Natural killer cell treated with Interleukin-12 subunit alpha and Interleukin-12 subunit beta and Interleukin-15 and Interleukin-18, amount 100 ng/mL, for 72 hours (primary cell): ENCODE results near the gene CACNA1I. TPM values are rescaled to one million over a fixed set of nuclear protein-coding genes. Genes with fewer than 3 reads are reported as not detected.

Experiments used
- ATAC-seq, 2 donors: fragments of 150-1000 bp; cut with Tn5 transposase in 1 of 2; sonication (Bioruptor Pico), chemical (Tn5 transposase) in 1 of 2; 2 replicates each; pipeline ENCODE4 v1.10.0; 2021
- DNase-seq: peaks from one replicate; pipeline ENCODE4 v3.0.0; 2022; ENCODE audit warnings: low spot score
- H3K27ac Mint-ChIP-seq, 2 donors: 1 replicate in 1 of 2; 2 replicates in 1 of 2; pipeline ENCODE4 v1.8.0; 2022; ENCODE audit warnings: mixed read lengths in 2 of 2, mild to moderate bottlenecking in 1 of 2, moderate library complexity in 1 of 2
- H3K27me3 Mint-ChIP-seq, 2 donors: 1 replicate in 1 of 2; 2 replicates in 1 of 2; pipeline ENCODE4 v1.8.0; 2022; ENCODE audit warnings: mixed read lengths in 2 of 2
- H3K36me3 Mint-ChIP-seq: one replicate; pipeline ENCODE4 v1.8.0; 2022; ENCODE audit warnings: mixed read lengths
- H3K4me1 Mint-ChIP-seq, 2 donors: 1 replicate in 1 of 2; 2 replicates in 1 of 2; pipeline ENCODE4 v1.8.0; 2022; ENCODE audit warnings: low read depth in 2 of 2, mixed read lengths in 2 of 2, mild to moderate bottlenecking in 1 of 2
- H3K4me3 Mint-ChIP-seq: one replicate; pipeline ENCODE4 v1.8.0; 2022; ENCODE audit warnings: mixed read lengths
- H3K9me3 Mint-ChIP-seq: 2 replicates; pipeline ENCODE4 v1.8.0; 2022; ENCODE audit warnings: mixed read lengths
- total RNA-seq, 2 donors: library from RNA; stranded (reverse); gene quantifications; one replicate each; pipeline ENCODE4 v1.2.3, GENCODE V29; 2022

The CACNA1I gene
- total RNA-seq, 2 donors from 2014 or later, result 0.17 TPM; not detected in 1

- Mint-ChIP-seq H3K27ac (no peak overlapping the region), H3K9me3 (no peaks in the 10 kb centered on the region), H3K4me3 (no peak overlapping the region), H3K27me3 (peaks cover 5 to 12% of the 10 kb centered on the region in 2 donors), H3K36me3 (no peaks in the 10 kb centered on the region), H3K4me1 (peaks cover 0 to 6% of the 10 kb centered on the region in 2 donors)
- DNase-seq (no peak), ATAC-seq (no peak)
Observed at GRCh38 chr22:39655004-39655579, 84.5 kb downstream of the CACNA1I start.

- Mint-ChIP-seq H3K27ac (no peak overlapping the region), H3K9me3 (no peaks in the 10 kb centered on the region), H3K4me3 (no peak overlapping the region), H3K4me1 (peaks cover 0 to 6% of the 10 kb centered on the region in 2 donors), H3K36me3 (no peaks in the 10 kb centered on the region), H3K27me3 (peaks cover 5 to 17% of the 10 kb centered on the region in 2 donors)
- DNase-seq, result no peak
- ATAC-seq, result no peak
Observed at GRCh38 chr22:39655831-39656230, 85.3 kb downstream of the CACNA1I start.

GRCh38 chr22:39656495-39657490, 86.2 kb downstream of the CACNA1I start:
- ATAC-seq, result no peak
- Mint-ChIP-seq H3K9me3 (no peaks in the 10 kb centered on the region), H3K4me3 (no peak overlapping the region), H3K36me3 (no peaks in the 10 kb centered on the region), H3K4me1 (peaks cover 0 to 6% of the 10 kb centered on the region in 2 donors), H3K27ac (no peak overlapping the region), H3K27me3 (peaks cover 12 to 23% of the 10 kb centered on the region in 2 donors)
- DNase-seq, result no peak

- Mint-ChIP-seq H3K36me3 (no peaks in the 10 kb centered on the region), H3K9me3 (no peaks in the 10 kb centered on the region), H3K27me3 (peaks cover 21 to 34% of the 10 kb centered on the region in 2 donors), H3K4me1 (peaks cover 0 to 16% of the 10 kb centered on the region in 2 donors), H3K4me3 (no peak overlapping the region), H3K27ac (no peak overlapping the region)
- DNase-seq, result no peak
- no peak for ATAC-seq
Observed at GRCh38 chr22:39658367-39658766, 87.8 kb downstream of the CACNA1I start.

GRCh38 chr22:39658806-39659463, 88.4 kb downstream of the CACNA1I start:
- Mint-ChIP-seq H3K4me1 (peaks cover 0 to 17% of the 10 kb centered on the region in 2 donors), H3K27ac (no peak overlapping the region), H3K36me3 (no peaks in the 10 kb centered on the region)

GRCh38 chr22:39661501-39661841, 90.9 kb downstream of the CACNA1I start:
- ATAC-seq (no peak), DNase-seq (no peak)
- H3K27me3 Mint-ChIP-seq, result peaks cover 24 to 46% of the 10 kb centered on the region in 2 donors
- no peaks in the 10 kb centered on the region for H3K36me3 Mint-ChIP-seq
- peak overlapping the region; percentile 65 for H3K4me3 Mint-ChIP-seq
- no peak overlapping the region for H3K27ac Mint-ChIP-seq
- no peaks in the 10 kb centered on the region for H3K9me3 Mint-ChIP-seq
- H3K4me1 Mint-ChIP-seq, result peaks cover 0 to 19% of the 10 kb centered on the region in 2 donors

More at GRCh38 chr22:39658806-39659463, 88.4 kb downstream of the CACNA1I start:
- Mint-ChIP-seq H3K27me3 (peaks cover 24 to 37% of the 10 kb centered on the region in 2 donors), H3K9me3 (no peaks in the 10 kb centered on the region), H3K4me3 (no peak overlapping the region)
- ATAC-seq (no peak), DNase-seq (no peak)

GRCh38 chr22:39661842-39662685, 91.5 kb downstream of the CACNA1I start:
- no peak for DNase-seq
- no peaks in the 10 kb centered on the region for H3K36me3 Mint-ChIP-seq
- peak overlapping the region; percentile 66 for H3K4me3 Mint-ChIP-seq
- no peaks in the 10 kb centered on the region for H3K9me3 Mint-ChIP-seq
- peak; percentile 53 to 58 for ATAC-seq
- H3K4me1 Mint-ChIP-seq, result peaks cover 0 to 19% of the 10 kb centered on the region in 2 donors
- H3K27me3 Mint-ChIP-seq, result peaks cover 24 to 44% of the 10 kb centered on the region in 2 donors
- no peak overlapping the region for H3K27ac Mint-ChIP-seq

- ATAC-seq, result no peak
Observed at GRCh38 chr22:39662686-39663052, 92.1 kb downstream of the CACNA1I start.

GRCh38 chr22:39663751-39664150, 93.2 kb downstream of the CACNA1I start:
- peak in 1 of 2 donors; percentile 11 for ATAC-seq
- no peaks in the 10 kb centered on the region for H3K36me3 Mint-ChIP-seq
- peaks cover 0 to 15% of the 10 kb centered on the region in 2 donors for H3K4me1 Mint-ChIP-seq
- peaks cover 19 to 39% of the 10 kb centered on the region in 2 donors for H3K27me3 Mint-ChIP-seq
- DNase-seq, result no peak
- no peak overlapping the region for H3K27ac Mint-ChIP-seq
- peak overlapping the region; percentile 8 for H3K4me3 Mint-ChIP-seq
- H3K9me3 Mint-ChIP-seq, result no peaks in the 10 kb centered on the region

More at GRCh38 chr22:39662686-39663052, 92.1 kb downstream of the CACNA1I start:
- Mint-ChIP-seq H3K36me3 (no peaks in the 10 kb centered on the region), H3K9me3 (no peaks in the 10 kb centered on the region), H3K4me3 (peak overlapping the region; percentile 34), H3K27me3 (peaks cover 24 to 44% of the 10 kb centered on the region in 2 donors), H3K4me1 (peaks cover 0 to 19% of the 10 kb centered on the region in 2 donors), H3K27ac (no peak overlapping the region)
- no peak for DNase-seq

- DNase-seq, result no peak
- H3K4me1 Mint-ChIP-seq, result peaks cover 0 to 14% of the 10 kb centered on the region in 2 donors
- no peak overlapping the region for H3K4me3 Mint-ChIP-seq
- ATAC-seq, result peak in 1 of 2 donors; percentile 37
- peaks cover 19 to 38% of the 10 kb centered on the region in 2 donors for H3K27me3 Mint-ChIP-seq
- no peak overlapping the region for H3K27ac Mint-ChIP-seq
- no peaks in the 10 kb centered on the region for H3K9me3 Mint-ChIP-seq
- no peaks in the 10 kb centered on the region for H3K36me3 Mint-ChIP-seq
Observed at GRCh38 chr22:39664485-39665200, 94.1 kb downstream of the CACNA1I start.

- H3K27ac Mint-ChIP-seq, result no peak overlapping the region
- peaks cover 0 to 14% of the 10 kb centered on the region in 2 donors for H3K4me1 Mint-ChIP-seq
- DNase-seq, result no peak
- no peaks in the 10 kb centered on the region for H3K36me3 Mint-ChIP-seq
- peaks cover 19 to 36% of the 10 kb centered on the region in 2 donors for H3K27me3 Mint-ChIP-seq
- H3K4me3 Mint-ChIP-seq, result no peak overlapping the region
- H3K9me3 Mint-ChIP-seq, result no peaks in the 10 kb centered on the region
- ATAC-seq, result no peak
Observed at GRCh38 chr22:39665229-39665628, 94.7 kb downstream of the CACNA1I start.

- Mint-ChIP-seq H3K4me3 (no peak overlapping the region), H3K27ac (no peak overlapping the region), H3K4me1 (peaks cover 0 to 14% of the 10 kb centered on the region in 2 donors)
Observed at GRCh38 chr22:39665661-39666431, 95.3 kb downstream of the CACNA1I start.

More at GRCh38 chr22:39665661-39666431, 95.3 kb downstream of the CACNA1I start:
- H3K27me3 Mint-ChIP-seq, result peaks cover 19 to 36% of the 10 kb centered on the region in 2 donors
- H3K9me3 Mint-ChIP-seq, result no peaks in the 10 kb centered on the region
- DNase-seq (no peak), ATAC-seq (no peak)
- no peaks in the 10 kb centered on the region for H3K36me3 Mint-ChIP-seq
